IMR-90 (cell line): ENCODE data around the gene FGGY. TPM values are rescaled to one million over a fixed set of nuclear protein-coding genes. Genes with fewer than 3 reads are reported as not detected.

ENCODE experiments used
- ATAC-seq: fragments of 200-7000 bp; cut with Tn5 transposase; 2 replicates; pipeline ENCODE4 v1.9.1; 2020; ENCODE audit warnings: low read depth, mild to moderate bottlenecking, moderate library complexity
- BruUV-seq: library from RNA; stranded (reverse); fragments of 400-500 nt; replicated peaks from 2 replicates; lab custom pipeline; 2021; lab: Mats Ljungman, UMichigan
- CTCF ChIA-PET: fragments of 300-600 bp; formaldehyde crosslinking; extraction: SDS; loops from one replicate; lab custom pipeline; 2021; ENCODE audit warnings: antibody characterized with exemption; lab: Yijun Ruan, JAX
- POLR2A ChIA-PET: fragments of 300-600 bp; sonication (Branson Sonifier 250); formaldehyde crosslinking; loops from one replicate; lab custom pipeline; 2022; ENCODE audit warnings: antibody characterized with exemption; ENCODE audit not compliant: unreplicated experiment; lab: Charles Lee
- DNase-seq: peaks from one replicate; pipeline ENCODE4 v3.0.0; 2013
- H2AFZ ChIP-seq: replicated peaks from 2 replicates; pipeline ENCODE3; 2013; ENCODE audit warnings: low read length, mild to moderate bottlenecking; ENCODE audit not compliant: poor library complexity
- H2AK5ac ChIP-seq: 2 replicates; pipeline ENCODE4 v1.6.1; 2013; ENCODE audit warnings: low read depth, low read length, inconsistent platforms
- H2AK9ac ChIP-seq: replicated peaks from 2 replicates; pipeline ENCODE3; 2013; ENCODE audit warnings: mild to moderate bottlenecking, low read depth, low read length, moderate library complexity; ENCODE audit not compliant: poor library complexity
- H2BK120ac ChIP-seq: 2 replicates; pipeline ENCODE4 v1.6.1; 2013; ENCODE audit warnings: low read depth, low read length, inconsistent platforms
- H2BK15ac ChIP-seq: 3 replicates; pipeline ENCODE4 v1.6.1; 2013; ENCODE audit warnings: low read depth, low read length, inconsistent platforms
- H2BK20ac ChIP-seq: 2 replicates; pipeline ENCODE4 v1.6.1; 2013; ENCODE audit warnings: low read depth, mild to moderate bottlenecking, inconsistent platforms, low read length, moderate library complexity
- H2BK5ac ChIP-seq: 2 replicates; pipeline ENCODE4 v1.6.1; 2013; ENCODE audit warnings: mild to moderate bottlenecking, low read depth, low read length, inconsistent platforms; ENCODE audit not compliant: poor library complexity, severe bottlenecking
- H3K14ac ChIP-seq: replicated peaks from 2 replicates; pipeline ENCODE4 v1.6.1; 2013; ENCODE audit warnings: low read depth, low read length, inconsistent platforms
- H3K18ac ChIP-seq: 2 replicates; pipeline ENCODE4 v1.6.1; 2013; ENCODE audit warnings: low read depth, low read length, control low read depth
- H3K23ac ChIP-seq: 2 replicates; pipeline ENCODE4 v1.6.1; 2013; ENCODE audit warnings: low read depth, low read length, inconsistent platforms
- H3K27ac ChIP-seq: 2 replicates; pipeline ENCODE4 v1.5.1; 2013; ENCODE audit warnings: mild to moderate bottlenecking, control low read depth, low read length; ENCODE audit not compliant: insufficient read depth
- H3K27me3 ChIP-seq: 2 replicates; pipeline ENCODE4 v1.6.1; 2013; ENCODE audit warnings: low read length; ENCODE audit not compliant: control insufficient read depth, insufficient read depth
- H3K36me3 ChIP-seq: 2 replicates; pipeline ENCODE4 v1.6.1; 2013; ENCODE audit warnings: low read length, mixed read lengths; ENCODE audit not compliant: control insufficient read depth, insufficient read depth
- H3K4ac ChIP-seq: 2 replicates; pipeline ENCODE4 v1.6.1; 2013; ENCODE audit warnings: low read depth, low read length, inconsistent platforms
- H3K4me1 ChIP-seq: 2 replicates; pipeline ENCODE4 v1.6.1; 2013; ENCODE audit warnings: low read length, mixed read lengths; ENCODE audit not compliant: control insufficient read depth, insufficient read depth
- H3K4me2 ChIP-seq: 2 replicates; pipeline ENCODE4 v1.6.1; 2013; ENCODE audit warnings: low read depth, mild to moderate bottlenecking, control low read depth, low read length, moderate library complexity
- H3K4me3 ChIP-seq: 2 replicates; pipeline ENCODE4 v1.5.1; 2013; ENCODE audit warnings: low read depth, mild to moderate bottlenecking, control low read depth, low read length, moderate library complexity; ENCODE audit not compliant: insufficient read depth
- H3K56ac ChIP-seq: 2 replicates; pipeline ENCODE4 v1.6.1; 2013; ENCODE audit warnings: low read length, inconsistent platforms; ENCODE audit not compliant: insufficient read depth; ENCODE audit errors: extremely low read depth
- H3K79me1 ChIP-seq, 2 experiments: 2 replicates each; pipeline ENCODE4 v1.6.1; 2013; ENCODE audit warnings: low read length in 2 of 2, inconsistent platforms in 1 of 2, low read depth in 1 of 2
- H3K9ac ChIP-seq: 2 replicates; pipeline ENCODE4 v1.6.1; 2013; ENCODE audit warnings: low read depth, low read length, control low read depth
- H3K9me1 ChIP-seq: 2 replicates; pipeline ENCODE4 v1.6.1; 2013; ENCODE audit warnings: low read length, inconsistent platforms; ENCODE audit not compliant: insufficient read depth
- H3K9me3 ChIP-seq: 2 replicates; pipeline ENCODE4 v1.6.1; 2013; ENCODE audit warnings: low read length; ENCODE audit not compliant: control insufficient read depth, insufficient read depth
- H4K20me1 ChIP-seq: 2 replicates; pipeline ENCODE4 v1.6.1; 2013; ENCODE audit warnings: low read length, inconsistent platforms; ENCODE audit not compliant: insufficient read depth
- H4K5ac ChIP-seq: 2 replicates; pipeline ENCODE4 v1.6.1; 2013; ENCODE audit warnings: mild to moderate bottlenecking, low read depth, low read length, control low read depth
- H4K8ac ChIP-seq, 2 experiments: 2 replicates each; pipeline ENCODE4 v1.6.1; 2013; ENCODE audit warnings: low read depth in 2 of 2, low read length in 2 of 2, control low read depth in 1 of 2, inconsistent platforms in 1 of 2
- H4K91ac ChIP-seq: 2 replicates; pipeline ENCODE4 v1.6.1; 2013; ENCODE audit warnings: low read depth, low read length, inconsistent platforms; ENCODE audit not compliant: insufficient read depth
- BHLHE40 ChIP-seq: fragments of 150-350 bp; IDR thresholded peaks from 2 replicates; pipeline ENCODE4 v1.6.1; 2016; ENCODE audit warnings: mild to moderate bottlenecking, low read depth, low read length
- CHD1 ChIP-seq: IDR thresholded peaks from 2 replicates; pipeline ENCODE4 v1.6.1; 2012; ENCODE audit warnings: low read depth, low read length, improper control_type of control experiment
- ELK1 ChIP-seq: fragments of 150-350 bp; IDR thresholded peaks from 2 replicates; pipeline ENCODE4 v1.6.1; 2016; ENCODE audit warnings: low read depth, mild to moderate bottlenecking, low read length, moderate library complexity, borderline replicate concordance
- FOS ChIP-seq: fragments of 150-350 bp; IDR thresholded peaks from 2 replicates; pipeline ENCODE4 v1.6.1; 2016; ENCODE audit warnings: low read depth, low read length
- RAD21 ChIP-seq: IDR thresholded peaks from 2 replicates; pipeline ENCODE4 v1.6.1; 2012; ENCODE audit warnings: low read length, improper control_type of control experiment
- SMC3 ChIP-seq: fragments of 150-350 bp; IDR thresholded peaks from 2 replicates; pipeline ENCODE4 v1.6.1; 2016; ENCODE audit warnings: low read depth, mild to moderate bottlenecking, antibody characterized with exemption, low read length, moderate library complexity
- WGBS, 2 experiments: methylation state at CpG; one replicate each; pipeline versions ENCODE4 v1.1.5 to v1.1.7; 2013; ENCODE audit warnings: missing lambda C conversion rate in 2 of 2; ENCODE audit not compliant: insufficient read length in 1 of 2; ENCODE audit errors: extremely low coverage in 2 of 2; 5-methylcytosine and 5-hydroxymethylcytosine counted together
- dilution Hi-C: fragments of 300-500 bp; cut with HindIII; formaldehyde crosslinking; loops from one replicate; pipeline ENCODE4 v1.14.3; 2018; ENCODE audit warnings: low sequenced_read_pairs; ENCODE audit not compliant: unreplicated experiment
- in situ Hi-C: fragments of 300-500 bp; cut with MboI; formaldehyde crosslinking; loops from 3 replicates; pipeline ENCODE4 v1.14.3; 2019; ENCODE audit warnings: low sequenced_read_pairs, inconsistent platforms, mixed read lengths
- intact Hi-C: fragments of 100-400 bp; cut with micrococcal nuclease; formaldehyde crosslinking; loops from 2 replicates; pipeline ENCODE4 v1.10.0; 2022
- polyA plus RNA-seq, 3 experiments: library from polyadenylated mRNA; depleted of rRNA; stranded (reverse); fragments of >200 nt; gene quantifications; 2 replicates each; pipeline ENCODE4 v1.2.3, GENCODE V29; 2012; ENCODE audit warnings: low replicate concordance in 1 of 3
- total RNA-seq: library from RNA; depleted of rRNA; stranded (reverse); fragments of >200 nt; gene quantifications from 2 replicates; pipeline ENCODE4 v1.2.3, GENCODE V29; 2012

The FGGY gene
- total and polyA plus RNA-seq, 2 of the 4 experiments (the other 2 are of a cell fraction): 5.6 to 14.0 TPM

- no peak overlapping the region for H4K8ac ChIP-seq
Measured at GRCh38 chr1:59502009-59502691, 205.3 kb downstream of the FGGY start.

More at GRCh38 chr1:59502009-59502691, 205.3 kb downstream of the FGGY start:
- H2AK5ac ChIP-seq: no peak overlapping the region
- no peak overlapping the region for H3K18ac ChIP-seq
- no peaks in the 10 kb centered on the region for H3K27me3 ChIP-seq
- intact Hi-C loops: no loop called here
- in situ Hi-C loops: no loop called here
- BruUV-seq: no TSS peak
- H2AK9ac ChIP-seq: no peak overlapping the region
- no peak overlapping the region for H2BK120ac ChIP-seq
- H2BK5ac ChIP-seq: no peak overlapping the region
- H4K20me1 ChIP-seq: no peaks in the 10 kb centered on the region
- no peak overlapping the region for H3K4me2 ChIP-seq
- no peak overlapping the region for H3K4me3 ChIP-seq
- POLR2A ChIA-PET: no interaction called here
- no peak overlapping the region for H3K4ac ChIP-seq
- no peak overlapping the region for H3K14ac ChIP-seq
- ATAC-seq (no peak), DNase-seq (no peak)
- H3K23ac ChIP-seq: no peak overlapping the region
- no peak overlapping the region for H3K9ac ChIP-seq
- H3K9me1 ChIP-seq: no peaks in the 10 kb centered on the region
- H2AFZ ChIP-seq: no peak overlapping the region
- no peak overlapping the region for H4K91ac ChIP-seq
- no peak overlapping the region for H3K56ac ChIP-seq
- H2BK15ac ChIP-seq: no peak overlapping the region
- H3K79me1 ChIP-seq: no peaks in the 10 kb centered on the region
- H3K36me3 ChIP-seq: no peaks in the 10 kb centered on the region
- no peak overlapping the region for H4K5ac ChIP-seq
- no peaks in the 10 kb centered on the region for H3K9me3 ChIP-seq
- no peak for TF ChIP-seq BHLHE40
- TF ChIP-seq ELK1: no peak
- TF ChIP-seq CHD1: no peak
- no peak for TF ChIP-seq SMC3
- TF ChIP-seq RAD21: no peak
- no peak for TF ChIP-seq FOS
- CTCF ChIA-PET: no interaction called here
- no peak overlapping the region for H2BK20ac ChIP-seq
- dilution Hi-C loops: no loop called here
- 80% methylated on average over 1 of the region's 4 CpGs; no CpG with 5 or more reads in 1 of the 2 experiments for WGBS, 2 experiments
- H3K27ac ChIP-seq: no peak overlapping the region
- H3K4me1 ChIP-seq: peaks cover 1% of the 10 kb centered on the region; the same call in 1 of the 2 replicates
